DND-41 (cell line): ENCODE data around the gene GATAD2B.

ENCODE experiments used
- ATAC-seq: fragments of 200-7000 bp; cut with Tn5 transposase; 3 replicates; pipeline ENCODE4 v1.9.1; 2021; ENCODE audit warnings: low read depth; ENCODE audit not compliant: insufficient read depth
- DNase-seq: peaks from one replicate; pipeline ENCODE4 v3.0.0-alpha.2; 2020
- H2AFZ ChIP-seq: 2 replicates; pipeline ENCODE4 v1.6.0; 2012; ENCODE audit warnings: low read depth, low read length
- H3K27ac ChIP-seq: 2 replicates; pipeline ENCODE4 v1.5.1; 2012; ENCODE audit warnings: low read length, inconsistent platforms
- H3K27me3 ChIP-seq: fragments of 200-600 bp; sonication (generic); 2 replicates; pipeline ENCODE4 v1.6.0; 2012; ENCODE audit warnings: low read length, mild to moderate bottlenecking, inconsistent platforms; ENCODE audit not compliant: insufficient read depth, poor library complexity
- H3K36me3 ChIP-seq: 2 replicates; pipeline ENCODE4 v1.5.1; 2012; ENCODE audit warnings: low read length, inconsistent platforms; ENCODE audit not compliant: insufficient read depth
- H3K4me1 ChIP-seq: 2 replicates; pipeline ENCODE4 v1.5.1; 2012; ENCODE audit warnings: mild to moderate bottlenecking, low read length; ENCODE audit not compliant: insufficient read depth
- H3K4me2 ChIP-seq: 2 replicates; pipeline ENCODE4 v1.6.0; 2012; ENCODE audit warnings: mild to moderate bottlenecking, moderate library complexity, low read length, inconsistent platforms; ENCODE audit not compliant: insufficient read depth
- H3K4me3 ChIP-seq, 2 experiments: fragments of 200-600 bp in 1 of 2; shearing (Covaris generic) in 1 of 2; 2 replicates each; pipeline ENCODE4 v1.5.1; 2012 to 2016; ENCODE audit warnings: inconsistent platforms in 2 of 2, low read length in 2 of 2, mild to moderate bottlenecking in 2 of 2, low read depth in 1 of 2, moderate library complexity in 1 of 2
- H3K79me2 ChIP-seq: 2 replicates; pipeline ENCODE4 v1.6.0; 2012; ENCODE audit warnings: low read length, inconsistent platforms; ENCODE audit not compliant: insufficient read depth
- H3K9ac ChIP-seq: 2 replicates; pipeline ENCODE4 v1.6.0; 2012; ENCODE audit warnings: low read depth, mild to moderate bottlenecking, inconsistent platforms, low read length, moderate library complexity
- H3K9me3 ChIP-seq: 2 replicates; pipeline ENCODE4 v1.5.1; 2012; ENCODE audit warnings: low read length, moderate library complexity, mild to moderate bottlenecking, inconsistent platforms; ENCODE audit not compliant: insufficient read depth, severe bottlenecking
- H4K20me1 ChIP-seq: 2 replicates; pipeline ENCODE4 v1.6.0; 2012; ENCODE audit warnings: low read length; ENCODE audit not compliant: insufficient read depth
- EZH2 ChIP-seq: IDR thresholded peaks from 3 replicates; pipeline ENCODE4 v1.6.1; 2012; ENCODE audit warnings: borderline replicate concordance, low read depth, mild to moderate bottlenecking, moderate library complexity, low read length, inconsistent platforms; ENCODE audit not compliant: severe bottlenecking
- TF ChIP-seq, protein P1 (sequence below): IDR thresholded peaks from 2 replicates; pipeline ENCODE4 v1.5.1; 2012; ENCODE audit warnings: borderline replicate concordance, low read length, moderate library complexity, mild to moderate bottlenecking; ENCODE audit not compliant: poor library complexity, severe bottlenecking; ENCODE audit errors: extremely low read depth

GATAD2B gene

GRCh38 chr1:153921803-153922075 lies 1.0 kb downstream of the GATAD2B start:
- H3K79me2 ChIP-seq: peaks cover 73% of the 10 kb centered on the region
- DNase-seq (no peak), ATAC-seq (no peak)
- peak overlapping the region; percentile 63; the same call in 1 of the 2 replicates for H2AFZ ChIP-seq
- H3K36me3 ChIP-seq: peaks cover 27% of the 10 kb centered on the region
- peak overlapping the region; percentile 82 for H3K4me2 ChIP-seq
- H3K27me3 ChIP-seq: no peaks in the 10 kb centered on the region
- TF ChIP-seq, protein P1, sequence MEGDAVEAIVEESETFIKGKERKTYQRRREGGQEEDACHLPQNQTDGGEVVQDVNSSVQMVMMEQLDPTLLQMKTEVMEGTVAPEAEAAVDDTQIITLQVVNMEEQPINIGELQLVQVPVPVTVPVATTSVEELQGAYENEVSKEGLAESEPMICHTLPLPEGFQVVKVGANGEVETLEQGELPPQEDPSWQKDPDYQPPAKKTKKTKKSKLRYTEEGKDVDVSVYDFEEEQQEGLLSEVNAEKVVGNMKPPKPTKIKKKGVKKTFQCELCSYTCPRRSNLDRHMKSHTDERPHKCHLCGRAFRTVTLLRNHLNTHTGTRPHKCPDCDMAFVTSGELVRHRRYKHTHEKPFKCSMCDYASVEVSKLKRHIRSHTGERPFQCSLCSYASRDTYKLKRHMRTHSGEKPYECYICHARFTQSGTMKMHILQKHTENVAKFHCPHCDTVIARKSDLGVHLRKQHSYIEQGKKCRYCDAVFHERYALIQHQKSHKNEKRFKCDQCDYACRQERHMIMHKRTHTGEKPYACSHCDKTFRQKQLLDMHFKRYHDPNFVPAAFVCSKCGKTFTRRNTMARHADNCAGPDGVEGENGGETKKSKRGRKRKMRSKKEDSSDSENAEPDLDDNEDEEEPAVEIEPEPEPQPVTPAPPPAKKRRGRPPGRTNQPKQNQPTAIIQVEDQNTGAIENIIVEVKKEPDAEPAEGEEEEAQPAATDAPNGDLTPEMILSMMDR: no peak
- TF ChIP-seq EZH2: no peak
- H3K9me3 ChIP-seq: no peaks in the 10 kb centered on the region
- H3K9ac ChIP-seq: peak overlapping the region; percentile 77
- H4K20me1 ChIP-seq: peaks cover 44% of the 10 kb centered on the region
- peaks cover 42% of the 10 kb centered on the region for H3K4me1 ChIP-seq
- peak overlapping the region; percentile 87 for H3K27ac ChIP-seq
- peak overlapping the region; percentile 94 to 95 for H3K4me3 ChIP-seq

GRCh38 chr1:153921080-153921802 lies 1.5 kb downstream of the GATAD2B start:
- peaks cover 78% of the 10 kb centered on the region for H3K79me2 ChIP-seq
- no peak for ATAC-seq
- H2AFZ ChIP-seq: no peak overlapping the region
- peak overlapping the region; percentile 77 for H3K9ac ChIP-seq
- no peaks in the 10 kb centered on the region for H3K27me3 ChIP-seq
- peaks cover 47% of the 10 kb centered on the region for H4K20me1 ChIP-seq
- H3K4me3 ChIP-seq: peak overlapping the region; percentile 94 to 95; a peak in 3 of 4 replicates
- DNase-seq: no peak
- H3K9me3 ChIP-seq: no peaks in the 10 kb centered on the region
- H3K4me2 ChIP-seq: peak overlapping the region; percentile 82
- peak overlapping the region; percentile 87 for H3K27ac ChIP-seq
- peaks cover 42% of the 10 kb centered on the region for H3K4me1 ChIP-seq
- TF ChIP-seq EZH2: no peak
- TF ChIP-seq, protein P1: no peak
- peaks cover 29% of the 10 kb centered on the region for H3K36me3 ChIP-seq

GRCh38 chr1:153919876-153920852 lies 2.6 kb downstream of the GATAD2B start:
- peaks cover 52% of the 10 kb centered on the region for H4K20me1 ChIP-seq

More at GRCh38 chr1:153919876-153920852, 2.6 kb downstream of the GATAD2B start:
- H3K27me3 ChIP-seq: no peaks in the 10 kb centered on the region
- no peaks in the 10 kb centered on the region for H3K9me3 ChIP-seq
- ATAC-seq (peak; percentile 20; the same call in 2 of the 3 replicates), DNase-seq (peak; percentile 41)
- H2AFZ ChIP-seq: no peak overlapping the region
- H3K4me3 ChIP-seq: peak overlapping the region in 1 of 2 experiments; percentile 94; a peak in 2 of 4 replicates
- H3K27ac ChIP-seq: peak overlapping the region; percentile 48
- no peak for TF ChIP-seq EZH2
- TF ChIP-seq, protein P1: peak; percentile 43
- H3K36me3 ChIP-seq: peaks cover 38% of the 10 kb centered on the region
- peaks cover 89% of the 10 kb centered on the region for H3K79me2 ChIP-seq
- peak overlapping the region; percentile 77 for H3K9ac ChIP-seq
- peaks cover 42% of the 10 kb centered on the region for H3K4me1 ChIP-seq
- peak overlapping the region; percentile 82 for H3K4me2 ChIP-seq
